Activated CD8-positive, alpha-beta memory T cell treated with anti-CD3 and anti-CD28 coated beads, Interleukin-2, amount 10 ng/mL, durations not matched to agents 7 days and 5 days (primary cell): Measurements from ENCODE around the gene SLC9A9. TPM values are rescaled to one million over a fixed set of nuclear protein-coding genes. Genes with fewer than 3 reads are reported as not detected.
"Not testable (repeated sequence)": the region's sequence is repeated elsewhere in the genome, so short reads cannot be mapped to it uniquely, and the experiment has no call there.

Experiments
- ATAC-seq: fragments of 150-1000 bp; cut with Tn5 transposase; one replicate; pipeline ENCODE4 v1.10.0; 2021; ENCODE audit warnings: moderate library complexity
- CTCF ChIA-PET: fragments of 350-600 bp; sonication (Branson Sonifier 250); formaldehyde crosslinking; loops from one replicate; lab custom pipeline; 2021; ENCODE audit warnings: antibody characterized with exemption; lab: Charles Lee
- DNase-seq: peaks from one replicate; pipeline ENCODE4 v3.0.0-alpha.2; 2020
- H3K27ac Mint-ChIP-seq: one replicate; pipeline ENCODE4 v1.8.0; 2021; ENCODE audit warnings: mild to moderate bottlenecking, mixed read lengths
- H3K27me3 Mint-ChIP-seq: one replicate; pipeline ENCODE4 v1.8.0; 2021; ENCODE audit warnings: mixed read lengths
- H3K36me3 Mint-ChIP-seq: one replicate; pipeline ENCODE4 v1.8.0; 2021; ENCODE audit warnings: mild to moderate bottlenecking, mixed read lengths
- H3K4me1 Mint-ChIP-seq: one replicate; pipeline ENCODE4 v1.8.0; 2021; ENCODE audit warnings: mixed read lengths
- H3K4me3 Mint-ChIP-seq: one replicate; pipeline ENCODE4 v1.8.0; 2021; ENCODE audit warnings: mild to moderate bottlenecking, moderate library complexity, mixed read lengths
- H3K9me3 Mint-ChIP-seq: one replicate; pipeline ENCODE4 v1.8.0; 2022; ENCODE audit warnings: low read depth, mixed read lengths
- total RNA-seq, 2 experiments: library from RNA; stranded (reverse); gene quantifications; one replicate each; pipeline ENCODE4 v1.2.3, GENCODE V29; 2021

SLC9A9 gene
- total RNA-seq, 2 experiments from 2014 or later, result 6.8 to 10.8 TPM

DNA sequence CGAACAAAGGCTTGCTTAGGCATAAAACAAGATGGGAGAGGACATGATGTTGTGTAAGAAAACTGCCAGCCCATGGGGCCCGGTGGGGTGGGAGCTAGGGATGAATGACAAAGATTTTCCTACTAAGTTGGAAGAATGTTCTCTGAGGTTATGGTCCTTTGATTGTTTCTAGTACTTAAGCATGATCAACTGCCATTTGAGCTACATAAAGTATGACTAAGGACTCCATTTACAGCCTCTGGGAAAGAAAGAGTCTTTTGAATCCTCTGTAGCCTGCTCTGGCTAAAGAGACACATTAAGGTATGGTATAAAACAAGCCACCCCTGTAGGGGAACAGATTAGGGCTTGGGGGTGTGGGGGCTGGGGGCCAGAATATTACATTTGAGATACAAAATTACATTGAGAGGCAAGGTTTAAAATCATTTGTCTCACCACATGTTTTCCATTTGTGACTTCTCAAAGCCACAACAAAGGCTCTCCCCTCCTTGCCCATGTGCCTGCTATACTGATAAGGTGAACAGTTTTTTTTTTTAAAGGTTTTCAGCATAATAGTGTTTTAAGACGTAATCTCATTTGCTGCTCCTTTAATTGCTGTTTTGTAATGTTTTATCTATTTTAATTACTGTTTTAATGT, 405.3 kb downstream of the SLC9A9 start:
- H3K27ac Mint-ChIP-seq, result no peak overlapping the region
- no peak for DNase-seq
- ATAC-seq, result no peak

DNA sequence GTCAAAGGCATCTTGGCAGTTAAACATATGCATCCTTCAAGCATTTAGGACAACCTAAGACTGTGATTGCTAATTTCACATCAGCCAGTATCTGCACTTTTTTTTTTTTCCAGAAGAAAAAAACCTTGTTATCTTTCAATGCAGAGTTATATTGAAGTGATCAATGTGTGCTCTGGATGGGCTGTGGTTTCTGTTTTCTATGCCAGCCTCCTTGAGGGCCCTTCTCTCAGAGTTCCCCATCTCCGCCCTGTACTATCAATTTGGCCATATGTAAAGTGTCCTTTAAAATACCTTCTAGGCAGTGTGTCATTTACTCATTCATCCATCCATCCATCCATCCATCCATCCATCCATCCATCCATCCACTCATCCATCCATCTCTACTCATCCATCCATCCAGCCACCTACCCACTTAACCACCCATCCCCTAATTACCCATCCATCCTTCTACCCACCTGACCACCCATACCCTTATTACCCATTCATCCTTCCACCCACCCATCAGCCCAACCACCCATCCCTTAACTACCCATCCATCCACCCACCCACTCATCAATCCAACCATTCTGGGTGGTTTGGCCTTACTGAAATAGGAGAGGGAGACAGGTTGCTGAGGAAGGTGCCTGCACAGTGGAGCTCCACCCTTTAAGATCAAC, 406.6 kb downstream of the SLC9A9 start:
- ATAC-seq (no peak), DNase-seq (no peak)
- Mint-ChIP-seq H3K4me1 (peaks cover 19% of the 10 kb centered on the region), H3K27ac (no peak overlapping the region), H3K4me3 (no peak overlapping the region), H3K27me3 (no peaks in the 10 kb centered on the region), H3K36me3 (no peaks in the 10 kb centered on the region), H3K9me3 (no peaks in the 10 kb centered on the region)
- CTCF ChIA-PET, result no interaction called here

More for the DNA sequence above, 405.3 kb downstream of the SLC9A9 start:
- CTCF ChIA-PET, result no interaction called here
- no peaks in the 10 kb centered on the region for H3K36me3 Mint-ChIP-seq
- H3K27me3 Mint-ChIP-seq, result no peaks in the 10 kb centered on the region
- no peak overlapping the region for H3K4me3 Mint-ChIP-seq
- H3K9me3 Mint-ChIP-seq, result no peaks in the 10 kb centered on the region
- H3K4me1 Mint-ChIP-seq, result peaks cover 19% of the 10 kb centered on the region

DNA sequence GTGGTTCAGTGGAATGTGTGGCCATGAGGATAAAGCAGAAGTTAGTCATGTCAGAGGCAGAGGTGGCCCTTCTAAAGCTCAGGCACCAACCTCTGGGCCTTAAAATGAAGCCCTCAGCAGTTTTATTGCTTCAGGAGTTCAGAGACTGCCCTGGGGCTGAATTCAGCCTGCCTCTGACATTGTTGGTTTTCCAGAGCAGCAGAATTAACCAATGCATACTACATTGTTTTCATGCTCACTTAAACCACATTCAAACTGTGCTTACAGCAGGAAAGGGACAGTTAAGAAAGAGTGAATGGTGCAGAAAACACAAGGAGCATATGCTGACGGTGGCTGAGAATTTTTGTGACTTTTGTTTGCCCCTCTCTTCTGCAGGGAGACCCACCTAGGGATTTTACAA, 408.5 kb downstream of the SLC9A9 start:
- DNase-seq (no peak), ATAC-seq (no peak)
- CTCF ChIA-PET, result no interaction called here
- H3K36me3 Mint-ChIP-seq, result no peaks in the 10 kb centered on the region
- H3K27ac Mint-ChIP-seq, result no peak overlapping the region
- no peaks in the 10 kb centered on the region for H3K27me3 Mint-ChIP-seq
- H3K9me3 Mint-ChIP-seq, result no peaks in the 10 kb centered on the region
- H3K4me1 Mint-ChIP-seq, result peaks cover 16% of the 10 kb centered on the region
- H3K4me3 Mint-ChIP-seq, result no peak overlapping the region

DNA sequence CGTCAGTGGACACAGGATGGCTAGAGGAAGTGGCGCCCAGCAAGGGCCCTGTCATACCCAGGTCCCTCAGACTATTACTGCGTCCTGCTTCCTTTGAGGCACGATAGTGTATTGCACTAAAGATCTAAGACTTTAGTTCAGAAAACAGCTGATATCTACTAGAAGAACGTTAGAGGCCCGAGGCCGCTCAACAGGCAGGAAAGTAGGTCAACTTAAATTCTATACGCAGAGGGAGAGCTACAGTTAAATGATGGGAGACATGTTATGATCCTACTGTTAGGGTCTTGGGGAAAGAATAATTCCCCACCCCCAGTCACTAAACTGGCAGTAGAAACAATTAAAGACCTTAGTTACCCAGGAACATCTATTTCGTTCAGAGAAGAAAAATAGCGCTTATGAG, 410.9 kb downstream of the SLC9A9 start:
- no peak for ATAC-seq
- H3K27ac Mint-ChIP-seq, result no peak overlapping the region
- H3K9me3 Mint-ChIP-seq, result no peaks in the 10 kb centered on the region
- no peaks in the 10 kb centered on the region for H3K4me1 Mint-ChIP-seq
- H3K4me3 Mint-ChIP-seq, result no peak overlapping the region
- H3K27me3 Mint-ChIP-seq, result no peaks in the 10 kb centered on the region
- H3K36me3 Mint-ChIP-seq, result no peaks in the 10 kb centered on the region
- no peak for DNase-seq
- CTCF ChIA-PET, result interaction anchor here (1.0 kb wide), 1 partner anchor 11 kb away, joined by 3 read pairs; no protein-coding TSS in a partner anchor

DNA sequence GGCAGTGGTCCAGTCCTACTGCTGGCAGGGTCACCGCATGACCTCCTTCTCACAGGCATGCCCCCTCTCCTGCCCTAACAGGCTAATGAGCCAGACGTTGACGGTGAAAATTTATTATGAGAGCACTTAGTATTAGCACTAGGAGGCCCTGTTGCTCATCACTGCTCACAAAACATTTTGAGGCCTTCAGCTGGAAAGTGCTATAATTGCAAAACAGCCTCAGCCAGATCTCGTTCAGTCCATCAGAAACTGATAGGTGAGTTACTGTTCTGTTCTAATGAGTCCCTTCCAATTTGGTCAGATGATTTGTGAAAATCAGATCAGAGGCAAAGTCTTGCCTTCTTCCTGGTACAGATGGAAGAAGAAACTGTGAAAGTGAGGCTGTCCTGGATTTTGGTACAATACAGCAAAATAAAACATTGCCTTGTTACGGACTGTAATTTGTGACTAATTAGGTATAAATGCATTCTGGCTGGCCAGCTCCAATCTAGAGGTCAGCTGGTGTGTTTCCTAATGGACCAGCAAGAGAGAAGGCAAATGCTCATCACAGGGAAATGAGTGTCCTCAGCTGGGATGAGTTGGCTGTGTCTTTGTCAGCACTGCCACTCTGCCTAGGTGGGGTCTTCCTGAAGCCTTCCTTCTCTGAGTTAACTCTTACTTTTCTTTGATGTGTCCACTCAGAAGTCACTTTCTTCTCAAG, 411.9 kb downstream of the SLC9A9 start:
- CTCF ChIA-PET, result interaction anchor here (1.0 kb wide), 1 partner anchor 10 kb away, joined by 3 read pairs; no protein-coding TSS in a partner anchor
- Mint-ChIP-seq H3K4me3 (no peak overlapping the region), H3K36me3 (no peaks in the 10 kb centered on the region), H3K27me3 (no peaks in the 10 kb centered on the region), H3K27ac (no peak overlapping the region), H3K4me1 (no peaks in the 10 kb centered on the region), H3K9me3 (no peaks in the 10 kb centered on the region)
- ATAC-seq (no peak), DNase-seq (no peak)

DNA sequence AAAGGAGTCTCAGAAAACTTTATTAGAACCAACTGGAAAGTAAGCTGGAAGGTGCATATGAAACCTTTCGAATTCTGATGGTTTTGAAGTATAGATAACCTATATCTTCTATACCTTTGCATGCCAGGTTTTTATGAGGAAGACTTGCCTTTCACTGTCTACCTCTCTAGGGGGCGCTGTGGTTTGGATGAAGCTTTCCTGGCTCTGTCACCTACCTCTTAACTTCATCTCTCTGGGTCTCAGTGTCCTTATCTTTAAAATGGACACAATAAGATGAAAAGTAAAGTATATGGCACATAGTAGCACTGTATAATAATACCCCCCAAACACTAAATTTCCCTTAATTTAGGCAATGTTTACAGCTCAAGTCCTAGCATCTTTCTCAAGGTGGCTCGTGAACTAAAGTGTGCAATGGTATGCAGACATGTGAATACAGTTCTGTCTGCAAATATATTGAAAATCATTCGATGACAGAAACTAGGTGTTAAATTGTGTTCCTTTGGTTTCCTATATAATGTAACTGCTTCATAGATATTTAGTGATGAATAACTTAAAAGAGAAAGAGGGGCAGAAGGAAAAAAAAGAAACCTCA, 414.4 kb downstream of the SLC9A9 start:
- H3K9me3 Mint-ChIP-seq, result no peaks in the 10 kb centered on the region
- H3K27me3 Mint-ChIP-seq, result no peaks in the 10 kb centered on the region
- ATAC-seq (no peak), DNase-seq (no peak)
- H3K4me3 Mint-ChIP-seq, result no peak overlapping the region
- CTCF ChIA-PET, result interaction anchor here (0.9 to 1.8 kb wide), 6 partner anchors 8 to 276 kb away, joined by 3 to 8 read pairs (median 4); no protein-coding TSS in a partner anchor
- no peaks in the 10 kb centered on the region for H3K36me3 Mint-ChIP-seq
- no peaks in the 10 kb centered on the region for H3K4me1 Mint-ChIP-seq
- H3K27ac Mint-ChIP-seq, result no peak overlapping the region

DNA sequence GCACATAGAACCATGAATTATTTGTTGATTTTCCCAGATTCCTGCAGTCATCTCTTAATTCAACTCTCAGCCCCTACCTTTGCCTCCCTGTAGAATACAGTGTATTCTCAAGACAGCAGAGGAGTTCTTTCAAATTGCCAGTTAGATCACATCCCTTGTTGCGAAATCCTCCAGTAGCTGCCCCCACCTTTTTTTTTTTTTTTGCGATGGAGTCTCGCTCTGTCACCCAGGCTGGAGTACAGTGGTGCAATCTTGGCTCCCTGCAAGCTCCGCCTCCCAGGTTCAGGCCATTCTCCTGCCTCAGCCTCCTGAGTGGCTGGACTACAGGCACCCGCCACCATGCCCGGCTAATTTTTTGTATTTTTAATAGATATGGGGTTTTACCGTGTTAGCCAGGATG, 417.0 kb downstream of the SLC9A9 start:
- CTCF ChIA-PET, H3K36me3 Mint-ChIP-seq, H3K4me3 Mint-ChIP-seq, ATAC-seq, H3K4me1 Mint-ChIP-seq, H3K27ac Mint-ChIP-seq, H3K27me3 Mint-ChIP-seq, DNase-seq, H3K9me3 Mint-ChIP-seq: not testable (repeated sequence)

DNA sequence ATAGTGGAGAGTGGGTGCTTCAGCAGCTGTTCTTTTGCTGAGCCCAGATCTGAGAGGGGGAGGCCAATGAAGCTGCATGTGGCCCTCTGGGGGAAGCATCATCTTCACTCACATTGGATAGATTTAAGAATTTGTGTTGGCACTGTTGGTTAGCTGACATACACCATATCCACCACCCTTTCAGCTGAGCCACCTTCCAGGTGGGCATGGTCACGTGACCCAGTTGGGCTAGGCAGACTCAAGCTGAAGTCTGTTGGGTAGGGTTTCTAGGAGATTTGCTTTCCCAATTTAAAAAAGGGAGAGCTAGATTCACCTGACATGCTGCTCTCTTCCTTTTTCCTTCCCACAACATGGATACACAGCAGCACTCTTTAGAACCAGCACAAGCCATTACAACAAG, 417.7 kb downstream of the SLC9A9 start:
- CTCF ChIA-PET, result no interaction called here
- ATAC-seq (no peak), DNase-seq (no peak)
- Mint-ChIP-seq H3K4me3 (no peak overlapping the region), H3K9me3 (no peaks in the 10 kb centered on the region), H3K27ac (no peak overlapping the region), H3K4me1 (no peaks in the 10 kb centered on the region), H3K27me3 (no peaks in the 10 kb centered on the region), H3K36me3 (no peaks in the 10 kb centered on the region)

DNA sequence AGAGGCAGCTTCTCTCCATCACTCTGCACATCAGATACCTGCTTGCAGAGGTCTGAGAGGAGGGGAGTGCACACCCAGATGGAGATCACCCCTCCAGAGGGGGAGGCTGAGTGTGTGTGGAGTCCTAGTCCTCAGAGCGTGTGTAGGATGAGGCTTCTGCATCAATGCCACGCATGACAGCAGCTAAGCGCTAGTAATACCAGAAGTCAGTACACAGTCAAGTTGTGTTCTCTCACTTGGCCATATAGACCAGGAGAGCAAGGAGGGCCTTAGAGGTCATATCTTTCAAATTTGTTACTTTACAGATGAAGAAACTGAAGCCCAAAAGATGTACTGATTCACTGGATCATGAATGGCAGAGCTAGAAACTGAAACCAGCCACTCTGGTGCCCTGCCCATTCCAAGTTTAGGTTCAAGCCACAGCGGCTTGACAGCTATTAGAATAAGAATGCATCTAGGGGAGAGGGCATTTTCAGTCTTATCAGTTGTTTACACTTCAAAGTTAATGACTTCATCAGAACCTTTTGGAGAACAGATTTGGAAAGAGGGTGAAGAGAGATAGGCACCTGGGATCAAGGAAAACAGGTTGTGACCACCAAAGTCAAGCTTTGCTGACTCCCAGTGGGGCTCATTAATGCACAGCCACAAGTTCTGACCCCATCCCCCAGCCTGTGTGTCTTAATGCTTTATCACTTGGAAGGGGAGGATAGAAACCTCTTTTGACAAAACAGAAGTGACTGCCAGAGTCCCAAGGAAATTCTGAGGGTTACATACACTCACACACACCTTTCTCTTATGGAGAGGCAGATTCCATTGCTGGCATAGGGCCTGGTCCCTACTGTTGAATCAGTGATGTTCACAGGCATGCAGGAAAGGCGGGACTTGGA, 418.4 kb downstream of the SLC9A9 start:
- DNase-seq, result no peak
- H3K9me3 Mint-ChIP-seq, result no peaks in the 10 kb centered on the region
- H3K36me3 Mint-ChIP-seq, result no peaks in the 10 kb centered on the region
- ATAC-seq, result no peak
- no peak overlapping the region for H3K27ac Mint-ChIP-seq
- no peaks in the 10 kb centered on the region for H3K27me3 Mint-ChIP-seq
- no peak overlapping the region for H3K4me3 Mint-ChIP-seq
- CTCF ChIA-PET, result no interaction called here
- no peaks in the 10 kb centered on the region for H3K4me1 Mint-ChIP-seq

DNA sequence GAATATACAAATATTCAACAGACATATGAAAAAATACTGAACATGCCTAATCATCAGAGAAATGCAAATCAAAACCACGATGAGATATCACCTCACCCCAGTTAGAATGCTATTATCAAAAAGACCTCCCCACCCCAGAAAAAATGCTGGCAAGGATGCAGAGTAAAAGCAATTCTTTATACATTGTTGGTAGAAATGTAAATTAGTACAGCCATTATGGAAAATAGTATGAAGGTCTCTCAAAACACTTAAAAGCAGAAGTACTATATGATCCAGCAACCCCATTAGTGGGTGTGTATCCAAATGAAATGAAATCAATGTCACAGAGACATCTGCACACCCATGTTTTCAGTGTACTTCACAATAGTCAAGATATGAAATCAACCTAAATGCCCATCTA, 420.0 kb downstream of the SLC9A9 start:
- CTCF ChIA-PET, result no interaction called here
- Mint-ChIP-seq H3K4me1 (peaks cover 9% of the 10 kb centered on the region), H3K9me3 (no peaks in the 10 kb centered on the region), H3K4me3 (no peak overlapping the region), H3K27me3 (no peaks in the 10 kb centered on the region), H3K27ac (no peak overlapping the region), H3K36me3 (no peaks in the 10 kb centered on the region)
- DNase-seq (no peak), ATAC-seq (no peak)

DNA sequence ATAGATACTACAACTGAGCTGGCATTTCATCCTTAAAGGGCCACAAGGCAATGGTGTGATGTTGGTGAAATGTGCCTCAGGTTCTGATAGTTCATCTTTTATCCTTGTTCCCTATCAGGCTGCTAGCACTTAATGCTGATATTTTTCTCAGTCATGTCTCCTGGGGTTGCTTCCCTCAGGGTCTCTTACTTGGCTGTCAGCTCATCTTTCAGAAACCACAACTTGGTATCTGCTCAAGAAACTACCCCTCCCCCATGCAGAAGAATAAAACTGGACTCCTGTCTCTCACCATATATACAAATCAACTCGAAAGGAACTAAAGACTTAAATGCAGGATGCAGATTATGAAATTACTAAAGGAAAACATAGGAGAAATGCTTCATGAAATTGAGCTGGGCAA, 420.6 kb downstream of the SLC9A9 start:
- no peaks in the 10 kb centered on the region for H3K9me3 Mint-ChIP-seq
- no peaks in the 10 kb centered on the region for H3K36me3 Mint-ChIP-seq
- CTCF ChIA-PET, result no interaction called here
- H3K27ac Mint-ChIP-seq, result no peak overlapping the region
- no peaks in the 10 kb centered on the region for H3K27me3 Mint-ChIP-seq
- ATAC-seq (no peak), DNase-seq (no peak)
- H3K4me1 Mint-ChIP-seq, result peaks cover 9% of the 10 kb centered on the region
- H3K4me3 Mint-ChIP-seq, result no peak overlapping the region

DNA sequence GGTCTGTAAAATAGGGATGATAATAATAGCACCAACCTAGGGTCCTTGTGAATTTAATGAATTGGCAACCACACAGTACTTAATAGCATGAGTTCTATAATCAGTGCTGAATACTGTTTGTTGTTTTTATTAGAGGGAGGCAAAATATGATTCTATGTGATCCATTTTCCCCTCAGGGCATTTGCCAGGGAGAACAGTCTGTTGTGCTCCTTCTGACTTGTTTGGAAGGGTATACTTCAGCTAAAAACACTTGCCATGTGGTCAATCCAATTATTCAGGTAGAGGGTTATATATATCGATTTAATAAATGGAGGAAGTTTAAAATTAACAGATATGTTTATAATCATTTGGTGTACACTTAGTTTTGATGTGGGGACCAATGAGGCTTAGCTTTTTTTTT, 423.4 kb downstream of the SLC9A9 start:
- no peak overlapping the region for H3K4me3 Mint-ChIP-seq
- H3K36me3 Mint-ChIP-seq, result no peaks in the 10 kb centered on the region
- CTCF ChIA-PET, result no interaction called here
- peaks cover 10% of the 10 kb centered on the region for H3K27me3 Mint-ChIP-seq
- DNase-seq, result no peak
- H3K9me3 Mint-ChIP-seq, result no peaks in the 10 kb centered on the region
- no peak for ATAC-seq
- peaks cover 9% of the 10 kb centered on the region for H3K4me1 Mint-ChIP-seq
- H3K27ac Mint-ChIP-seq, result no peak overlapping the region

DNA sequence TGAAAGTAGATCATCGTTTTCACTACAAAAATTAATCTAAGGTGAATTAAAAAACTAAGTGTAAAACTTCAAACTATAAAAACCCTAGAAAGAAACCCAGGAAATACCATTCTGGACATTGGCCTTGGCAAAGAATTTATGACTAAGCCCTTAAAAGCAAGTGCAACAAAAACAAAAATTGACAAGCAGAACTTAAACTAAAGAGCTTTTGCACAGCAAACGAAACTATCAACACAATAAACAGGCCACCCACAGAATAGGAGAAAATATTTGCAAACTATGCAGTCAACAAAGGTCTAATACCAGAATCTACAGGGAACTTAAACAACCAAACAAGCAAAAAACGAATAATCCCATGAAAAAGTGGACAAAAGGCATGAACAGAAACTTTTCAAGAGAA, 426.7 kb downstream of the SLC9A9 start:
- CTCF ChIA-PET, result no interaction called here
- no peak for DNase-seq
- ATAC-seq, result no peak
- no peaks in the 10 kb centered on the region for H3K9me3 Mint-ChIP-seq
- H3K27me3 Mint-ChIP-seq, result peaks cover 10% of the 10 kb centered on the region
- no peaks in the 10 kb centered on the region for H3K36me3 Mint-ChIP-seq
- H3K4me3 Mint-ChIP-seq, result no peak overlapping the region
- no peak overlapping the region for H3K27ac Mint-ChIP-seq
- H3K4me1 Mint-ChIP-seq, result peaks cover 9% of the 10 kb centered on the region
